ENCODE results near the gene METTL9. TPM values are rescaled to one million over a fixed set of nuclear protein-coding genes. Genes with fewer than 3 reads are reported as not detected.

Gene METTL9
- total and polyA plus RNA-seq, 2 of the 4 experiments (the other 2 are of a cell fraction) = 54.8 to 95.5 TPM

GRCh38 chr16:21611198-21611555 is 11.8 kb downstream of the METTL9 start:
- H4K91ac ChIP-seq (ENCODE audit: insufficient read depth, low read depth, low read length) = no peak overlapping the region
- no peak overlapping the region for H2BK15ac ChIP-seq (ENCODE audit: low read depth, low read length)
- H4K5ac ChIP-seq (ENCODE audit: low read depth, low read length) = no peak overlapping the region
- in situ Hi-C loops (cut with MboI; ENCODE audit: low sequenced_read_pairs) = no loop called here
- H3K27ac ChIP-seq (ENCODE audit: insufficient read depth, low read length) = no peak overlapping the region
- no peak overlapping the region for H3K4me3 ChIP-seq (ENCODE audit: insufficient read depth, low read depth, low read length)
- no peak overlapping the region for H3K9ac ChIP-seq (ENCODE audit: low read depth, low read length)
- intact Hi-C loops (cut with micrococcal nuclease) = no loop called here
- no peak overlapping the region for H2AFZ ChIP-seq (replicated peaks; ENCODE audit: low read length, poor library complexity)
- ChIA-PET CTCF (interaction anchor here (1.7 kb wide), 1 partner anchor 10 kb away, joined by 6 read pairs; no protein-coding TSS in a partner anchor), POLR2A (ENCODE audit: unreplicated experiment) (no interaction called here)
- ATAC-seq (ENCODE audit: low read depth) (peak; percentile 82), DNase-seq (peak; percentile 65)
- no peak overlapping the region for H2AK9ac ChIP-seq (replicated peaks; ENCODE audit: low read depth, low read length, poor library complexity)
- H3K79me1 ChIP-seq (ENCODE audit: low read depth in 1 of 2, low read length in 2 of 2) = peaks cover 54 to 80% of the 10 kb centered on the region in 2 experiments
- H3K18ac ChIP-seq (ENCODE audit: low read depth, low read length) = no peak overlapping the region
- H3K14ac ChIP-seq (replicated peaks; ENCODE audit: low read depth, low read length) = no peak overlapping the region
- TF ChIP-seq CEBPB (IDR thresholded peaks at IDR 0.05; ENCODE audit: low read depth, low read length) = peak; percentile 92
- TF ChIP-seq FOS (IDR thresholded peaks at IDR 0.05; ENCODE audit: low read depth, low read length) = peak; percentile 10; the same call in 1 of the 2 replicates
- TF ChIP-seq RFX5 (IDR thresholded peaks at IDR 0.05; ENCODE audit: low read depth, low read length) = no peak
- TF ChIP-seq MAFK (IDR thresholded peaks at IDR 0.05; ENCODE audit: low read depth, low read length) = no peak
- H3K4me1 ChIP-seq (ENCODE audit: control insufficient read depth, insufficient read depth, low read length) = peaks cover 6% of the 10 kb centered on the region
- H3K9me1 ChIP-seq (ENCODE audit: insufficient read depth, low read length) = peaks cover 3% of the 10 kb centered on the region
- dilution Hi-C loops (cut with HindIII; ENCODE audit: low sequenced_read_pairs, unreplicated experiment) = no loop called here
- no peak overlapping the region for H3K56ac ChIP-seq (ENCODE audit: extremely low read depth, insufficient read depth, low read length)
- peak overlapping the region; percentile 66; the same call in 1 of the 2 replicates for H3K4me2 ChIP-seq (ENCODE audit: low read depth, low read length)
- H2BK120ac ChIP-seq (ENCODE audit: low read depth, low read length) = no peak overlapping the region
- no TSS peak for BruUV-seq (replicated peaks)
- no peak overlapping the region for H2BK5ac ChIP-seq (ENCODE audit: low read depth, low read length, poor library complexity, severe bottlenecking)
- no peaks in the 10 kb centered on the region for H3K9me3 ChIP-seq (ENCODE audit: control insufficient read depth, insufficient read depth, low read length)
- no CpG with 5 or more reads among the region's 4 CpGs for WGBS, 2 experiments (ENCODE audit: extremely low coverage in 2 of 2, insufficient read length in 1 of 2)
- no peak overlapping the region for H2BK20ac ChIP-seq (ENCODE audit: low read depth, low read length)
- H3K23ac ChIP-seq (ENCODE audit: low read depth, low read length) = no peak overlapping the region
- H4K20me1 ChIP-seq (ENCODE audit: insufficient read depth, low read length) = peaks cover 55% of the 10 kb centered on the region
- no peak overlapping the region for H2AK5ac ChIP-seq (ENCODE audit: low read depth, low read length)
- H3K36me3 ChIP-seq (ENCODE audit: control insufficient read depth, insufficient read depth, low read length) = peaks cover 4% of the 10 kb centered on the region; the same call in 1 of the 2 replicates
- no peak overlapping the region for H3K4ac ChIP-seq (ENCODE audit: low read depth, low read length)
- no peaks in the 10 kb centered on the region for H3K27me3 ChIP-seq (ENCODE audit: control insufficient read depth, insufficient read depth, low read length)
- H4K8ac ChIP-seq (ENCODE audit: low read depth in 2 of 2, low read length in 2 of 2) = no peak overlapping the region
